Putamen (tissue), 1 donor: ENCODE measurements around the gene RYR2.
"Not testable (repeated sequence)": the region's sequence is repeated elsewhere in the genome, so short reads cannot be mapped to it uniquely, and the experiment has no call there.

Experiments used
- DNase-seq: peaks from one replicate; pipeline ENCODE4 v3.0.0-alpha.2; 2016; ENCODE audit warnings: low spot score

Gene RYR2

GRCh38 chr1:237084341-237085077 lies 42.5 kb downstream of the RYR2 start:
- no peak for DNase-seq

DNA sequence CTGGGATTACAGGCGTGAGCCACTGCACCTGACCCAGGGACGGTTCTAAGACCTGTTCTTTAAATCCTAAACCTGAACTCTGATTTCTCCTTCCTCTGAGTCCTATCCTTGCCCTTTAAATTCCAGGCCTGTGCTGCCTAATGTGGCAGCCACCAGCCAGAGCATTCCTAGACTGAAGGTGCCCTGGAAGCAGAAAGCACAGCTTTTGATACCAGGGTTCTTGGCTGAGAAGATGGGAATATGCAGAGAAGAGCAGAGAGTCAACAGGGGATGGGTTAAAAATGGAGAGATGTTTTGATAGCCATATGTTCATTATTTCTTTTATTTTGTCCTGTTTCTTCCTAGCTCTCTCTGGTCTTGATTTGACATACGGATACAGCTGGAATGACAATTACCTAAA lies 49.7 kb downstream of the RYR2 start:
- DNase-seq, result no peak

GRCh38 chr1:237093691-237094090 lies 51.7 kb downstream of the RYR2 start:
- DNase-seq, result no peak

GRCh38 chr1:237098541-237098940 lies 56.6 kb downstream of the RYR2 start:
- no peak for DNase-seq

- DNase-seq, result no peak
Measured at GRCh38 chr1:237103021-237103420, 61.0 kb downstream of the RYR2 start.

GRCh38 chr1:237104096-237104495 lies 62.1 kb downstream of the RYR2 start:
- DNase-seq, result no peak

GRCh38 chr1:237105826-237106225 lies 63.8 kb downstream of the RYR2 start:
- DNase-seq, result no peak

- DNase-seq, result no peak
Measured at GRCh38 chr1:237108297-237109040, 66.5 kb downstream of the RYR2 start.

- no peak for DNase-seq
Measured at GRCh38 chr1:237111807-237112206, 69.8 kb downstream of the RYR2 start.

DNA sequence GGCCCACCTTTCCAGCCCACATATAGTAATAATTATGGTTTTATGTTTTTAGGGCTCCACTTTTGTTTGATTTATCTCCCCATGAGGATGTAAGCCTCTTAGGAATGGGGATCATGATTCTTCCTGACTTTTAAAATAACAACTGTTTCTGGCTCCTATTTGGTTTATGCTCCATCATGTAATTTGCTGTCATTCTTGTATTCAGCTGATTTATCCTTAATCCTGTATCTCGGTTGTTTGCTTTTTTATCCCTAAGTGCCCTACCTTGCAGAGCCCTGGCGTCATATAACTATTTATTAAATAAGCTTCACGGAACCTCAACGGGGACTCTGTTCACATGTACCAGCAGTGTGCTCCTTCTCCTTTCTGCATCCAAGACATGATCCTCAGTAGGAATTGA lies 70.7 kb downstream of the RYR2 start:
- no peak for DNase-seq

DNA sequence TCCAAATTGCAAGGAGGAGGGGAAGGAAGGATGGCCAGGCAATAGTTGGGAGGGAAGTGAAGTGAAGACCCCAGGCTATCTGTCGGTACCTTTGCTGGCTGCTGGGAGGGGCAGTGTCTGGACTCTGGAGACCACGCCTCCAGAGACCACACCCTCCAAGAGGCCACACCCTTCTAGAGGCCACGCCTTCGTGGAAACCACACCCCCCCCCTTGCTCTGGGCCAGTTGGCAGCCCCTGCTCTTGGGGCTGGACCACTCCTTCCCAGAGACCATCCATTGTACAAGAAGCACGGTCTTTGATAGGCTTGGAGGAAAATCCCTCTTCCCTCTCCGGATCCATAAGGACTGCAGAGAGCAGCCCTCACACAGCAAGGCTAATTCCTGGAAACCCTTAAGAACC lies 73.1 kb downstream of the RYR2 start:
- no peak for DNase-seq

GRCh38 chr1:237119091-237119490 lies 77.1 kb downstream of the RYR2 start:
- DNase-seq, result no peak

- DNase-seq, result no peak
Measured at GRCh38 chr1:237120683-237121082, 78.7 kb downstream of the RYR2 start.

DNA sequence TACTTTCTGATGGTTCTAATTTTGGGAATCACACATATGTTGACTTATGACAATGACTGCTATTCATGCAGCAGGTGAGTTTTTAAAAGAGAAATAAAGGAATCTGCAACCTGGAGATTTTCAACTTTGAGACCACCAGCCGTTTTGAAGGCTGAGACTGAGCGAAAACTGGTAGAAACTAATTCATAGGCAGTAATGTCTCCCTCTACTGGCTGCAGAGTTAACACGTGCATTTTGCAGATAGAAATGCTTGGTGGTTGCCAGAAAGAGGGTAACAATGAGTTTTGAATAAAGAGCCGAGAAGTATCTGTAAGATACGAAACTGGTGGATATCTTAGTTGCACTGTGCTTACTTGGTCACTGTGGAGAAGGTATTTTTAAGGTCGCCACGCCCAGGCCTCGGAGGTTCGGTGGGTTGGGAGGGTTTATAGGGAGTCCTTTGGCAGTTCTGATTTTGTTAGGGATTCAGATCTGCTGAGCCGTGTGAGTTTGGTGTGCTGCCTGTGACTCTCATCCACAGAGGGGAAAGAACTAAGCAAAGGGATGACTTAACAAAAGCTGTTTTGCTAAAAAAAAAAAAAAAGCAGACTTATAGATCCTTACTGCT lies 83.0 kb downstream of the RYR2 start:
- DNase-seq, result no peak

DNA sequence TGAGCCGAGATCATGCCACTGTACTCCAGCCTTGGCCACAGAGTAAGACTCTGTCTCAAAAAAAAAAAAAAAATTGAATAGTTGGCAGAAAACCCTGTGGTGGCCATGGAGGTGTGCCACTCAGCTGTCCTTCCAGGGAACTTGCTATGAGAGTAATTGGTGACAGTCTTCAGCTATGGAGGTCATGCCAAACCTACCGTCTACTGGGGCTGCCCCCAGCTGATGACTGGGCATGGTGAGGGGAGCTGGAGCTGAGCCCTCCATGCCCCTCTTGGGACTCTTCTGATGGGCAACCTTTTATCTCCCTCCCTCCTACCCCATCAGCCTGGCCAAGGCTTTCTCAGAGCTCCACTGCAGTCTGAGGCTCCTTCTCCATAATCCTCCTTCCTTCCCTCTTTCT lies 84.2 kb downstream of the RYR2 start:
- no peak for DNase-seq

DNA sequence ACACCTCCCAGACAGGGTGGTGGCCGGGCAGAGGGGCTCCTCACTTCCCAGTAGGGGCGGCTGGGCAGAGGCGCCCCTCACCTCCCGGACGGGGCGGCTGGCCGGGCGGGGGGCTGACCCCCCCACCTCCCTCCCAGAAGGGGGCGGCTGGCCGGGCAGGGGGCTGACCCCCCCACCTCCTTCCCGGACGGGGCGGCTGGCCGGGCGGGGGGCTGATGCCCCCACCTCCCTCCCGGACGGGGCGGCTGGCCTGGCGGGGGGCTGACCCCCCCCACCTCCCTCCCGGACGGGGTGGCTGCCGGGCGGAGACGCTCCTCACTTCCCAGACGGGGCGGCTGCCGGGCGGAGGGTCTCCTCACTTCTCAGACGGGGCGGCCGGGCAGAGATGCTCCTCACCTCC lies 85.3 kb downstream of the RYR2 start:
- not testable (repeated sequence) for DNase-seq

DNA sequence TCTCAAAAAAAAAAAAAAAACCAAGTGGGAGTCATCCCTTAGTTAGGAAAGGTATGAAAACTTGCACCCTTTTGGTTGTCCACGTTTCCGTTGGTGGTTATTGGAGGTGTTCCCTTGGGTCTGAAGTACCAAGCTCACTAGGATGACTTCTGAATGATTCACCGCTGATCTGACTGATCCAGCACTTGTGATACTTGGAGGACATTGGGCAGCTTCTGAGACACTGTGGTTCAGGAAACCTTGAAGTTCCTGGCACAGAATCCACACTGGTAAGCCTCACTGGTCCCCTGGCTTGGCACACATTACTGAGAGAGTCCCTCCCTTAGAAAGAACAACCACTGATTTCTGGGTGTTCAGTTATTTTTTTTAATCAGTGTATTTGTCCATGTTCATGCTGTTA lies 91.9 kb downstream of the RYR2 start:
- DNase-seq, result no peak

GRCh38 chr1:237134929-237135328 lies 92.9 kb downstream of the RYR2 start:
- no peak for DNase-seq

- DNase-seq, result no peak
Measured at GRCh38 chr1:237138551-237138950, 96.6 kb downstream of the RYR2 start.

DNA sequence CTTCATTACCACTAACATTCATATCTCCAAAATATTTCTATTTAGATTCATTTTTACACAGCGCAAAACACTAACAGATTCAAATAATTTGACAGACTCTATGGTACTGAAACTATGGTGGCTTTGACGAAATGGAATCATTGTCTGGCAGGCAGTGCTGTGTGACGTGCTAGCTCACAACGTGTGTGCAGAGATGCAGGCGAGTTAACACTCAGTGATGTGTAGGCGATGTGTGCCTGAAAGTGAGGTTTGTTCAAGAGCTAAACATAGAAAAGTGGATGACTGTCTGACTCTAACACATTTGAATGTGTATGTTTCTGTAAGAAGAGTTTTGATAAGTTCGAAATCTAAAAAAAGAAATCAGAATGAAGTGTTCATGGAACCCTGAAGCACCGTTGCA lies 97.7 kb downstream of the RYR2 start:
- DNase-seq, result peak; percentile 56

GRCh38 chr1:237140986-237141385 lies 99.0 kb downstream of the RYR2 start:
- DNase-seq, result no peak

DNA sequence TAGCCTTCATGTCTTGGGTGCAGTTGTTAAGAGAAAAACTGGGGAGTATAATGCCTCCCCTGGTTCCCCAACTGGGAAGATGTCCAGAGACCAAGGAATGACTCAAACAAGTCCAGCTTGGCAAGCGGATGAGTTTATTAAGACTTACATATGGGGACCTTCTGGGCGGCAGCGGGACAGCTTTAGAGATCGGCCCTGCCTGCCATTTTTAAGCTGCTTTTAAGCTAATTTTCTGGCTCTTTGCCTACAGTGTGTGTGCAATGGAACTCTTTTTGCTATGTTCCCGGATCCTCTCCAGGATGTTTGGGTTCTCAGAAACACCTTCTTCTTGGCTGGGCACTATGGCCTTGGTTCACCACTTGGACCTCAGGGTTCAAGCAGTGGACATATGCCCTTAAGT lies 99.5 kb downstream of the RYR2 start:
- no peak for DNase-seq

DNA sequence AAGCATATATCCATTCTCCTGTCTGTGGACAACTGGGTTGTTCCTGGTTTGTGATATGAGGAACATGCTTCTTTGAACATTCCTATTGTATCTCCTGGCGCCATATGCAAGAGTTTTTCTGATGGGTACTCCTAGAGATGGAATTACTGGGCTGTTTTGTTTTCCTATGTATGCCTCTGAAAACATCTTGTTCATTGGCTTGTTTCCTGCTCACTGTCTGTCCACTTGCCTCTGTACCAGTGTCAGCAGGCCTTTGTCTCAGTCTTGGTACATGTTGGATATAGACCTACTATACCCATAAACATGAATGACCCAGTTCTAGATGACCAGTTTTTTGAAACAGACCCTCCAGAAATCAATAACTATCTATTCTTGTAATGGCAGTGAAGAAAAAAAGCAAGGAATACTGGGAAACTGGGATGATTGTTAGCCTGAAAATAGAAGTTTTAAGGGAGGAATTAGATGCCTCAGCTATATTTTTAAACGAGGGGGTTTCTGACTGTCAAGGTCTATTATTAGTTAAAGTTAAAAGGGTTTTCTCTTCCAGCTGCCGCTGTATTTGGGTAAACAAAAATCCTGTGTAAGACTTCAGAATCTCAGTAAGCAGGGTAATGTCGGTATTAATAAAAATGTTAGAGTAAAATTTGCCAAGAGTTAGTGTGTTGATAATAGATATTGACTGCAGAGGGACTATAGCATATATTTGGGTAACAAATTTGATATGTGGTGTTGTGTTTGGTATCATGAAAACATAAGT lies 103.6 kb downstream of the RYR2 start:
- DNase-seq, result no peak
